ENCODE data around the gene RTTN.

The RTTN gene

DNA sequence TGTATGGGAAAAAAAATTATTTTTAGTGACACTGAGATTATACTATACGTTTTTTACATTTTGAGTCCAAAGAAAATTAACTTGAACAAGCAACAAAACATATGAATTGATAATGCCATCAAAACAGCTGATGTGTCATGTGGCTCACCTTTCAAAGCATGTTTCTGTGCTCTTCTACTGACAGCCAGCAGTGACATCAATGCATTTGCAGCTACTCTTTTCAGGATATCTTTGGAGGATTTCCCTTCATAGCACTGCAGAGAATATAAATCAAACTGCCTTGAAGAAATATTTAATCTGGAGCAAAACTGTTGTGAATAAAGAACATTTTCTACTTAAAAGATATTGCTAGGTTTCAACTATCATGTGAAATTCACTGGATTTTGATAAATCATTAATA, 174.8 kb downstream of the RTTN start:
- in situ Hi-C loops (cut with HindIII; ENCODE audit: low sequenced_read_pairs) = no loop called here

DNA sequence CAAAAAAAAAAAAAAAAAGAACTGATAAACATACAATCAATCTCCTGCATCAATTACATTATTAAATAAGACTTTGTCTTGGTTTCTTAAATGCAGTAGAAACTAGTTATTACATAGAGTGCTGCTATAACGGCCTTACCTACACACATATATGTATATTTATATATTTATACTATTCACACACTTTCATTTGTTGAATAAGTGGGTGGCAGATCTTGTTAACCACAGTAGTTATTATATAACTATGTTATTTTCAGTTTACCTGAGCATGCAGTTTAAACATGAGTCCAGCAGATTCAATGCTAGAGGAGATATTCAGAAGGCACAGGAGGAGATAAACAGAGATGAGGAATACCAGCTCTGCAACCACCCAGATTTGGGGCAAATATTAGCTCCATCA, 176.3 kb downstream of the RTTN start:
- in situ Hi-C loops (cut with HindIII; ENCODE audit: low sequenced_read_pairs) = no loop called here

DNA sequence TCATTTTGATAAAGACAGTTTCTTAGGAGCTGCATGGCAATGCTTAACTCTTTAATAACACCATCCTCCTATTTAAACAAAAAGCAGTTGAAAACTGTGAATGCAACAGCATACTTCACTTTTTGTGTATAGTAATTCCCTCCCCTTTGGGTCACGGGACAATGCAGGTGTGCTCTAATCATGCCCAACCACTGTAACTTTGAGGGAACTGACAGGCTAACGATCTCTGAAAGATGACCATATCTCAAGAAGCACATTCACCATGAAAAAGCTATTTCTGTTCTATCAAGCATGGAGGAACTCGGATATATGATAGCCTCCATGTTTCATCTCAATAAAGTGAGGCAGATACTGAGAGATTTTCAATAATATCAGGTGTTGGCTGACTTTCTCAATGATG, 176.8 kb downstream of the RTTN start:
- in situ Hi-C loops (cut with HindIII; ENCODE audit: low sequenced_read_pairs) = no loop called here

DNA sequence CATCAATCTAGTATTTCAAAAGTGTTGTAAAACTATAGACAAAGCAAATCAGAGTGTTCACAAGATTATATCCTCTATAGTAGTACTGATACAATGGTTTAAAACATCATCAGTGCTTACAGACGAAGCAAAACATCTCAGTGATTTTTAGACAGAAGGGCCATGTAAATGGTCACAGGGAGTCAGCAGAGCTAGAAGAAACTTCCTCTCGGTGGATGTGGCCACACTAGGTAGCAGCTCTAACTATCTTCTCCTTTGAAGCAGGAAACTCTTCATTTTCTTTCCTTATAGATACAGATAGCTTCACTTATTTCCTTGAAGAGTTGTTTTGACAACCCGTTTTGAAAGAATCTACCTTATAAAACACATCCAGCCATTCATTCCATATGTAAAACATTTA, 177.4 kb downstream of the RTTN start:
- in situ Hi-C loops (cut with HindIII; ENCODE audit: low sequenced_read_pairs) = no loop called here

DNA sequence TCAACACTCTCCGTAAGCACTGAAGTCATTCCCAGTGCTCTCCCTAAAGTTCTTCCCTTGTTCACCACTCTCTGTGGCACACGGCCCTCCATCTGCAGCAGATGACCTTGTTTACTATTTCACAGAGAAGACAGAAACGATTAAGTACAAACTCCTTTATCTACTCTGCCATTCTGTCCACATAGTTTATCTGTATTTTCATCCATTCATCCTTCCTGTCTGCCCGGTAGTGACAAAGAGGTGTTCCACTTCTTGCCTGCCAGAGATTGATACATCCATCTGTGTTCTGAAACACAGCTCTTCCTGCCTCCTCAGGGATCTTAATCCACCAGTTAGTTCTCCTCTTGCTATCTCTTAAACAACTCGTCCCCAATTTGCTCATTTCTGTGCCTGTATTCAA, 179.9 kb downstream of the RTTN start:
- in situ Hi-C loops (cut with HindIII; ENCODE audit: low sequenced_read_pairs) = no loop called here

DNA sequence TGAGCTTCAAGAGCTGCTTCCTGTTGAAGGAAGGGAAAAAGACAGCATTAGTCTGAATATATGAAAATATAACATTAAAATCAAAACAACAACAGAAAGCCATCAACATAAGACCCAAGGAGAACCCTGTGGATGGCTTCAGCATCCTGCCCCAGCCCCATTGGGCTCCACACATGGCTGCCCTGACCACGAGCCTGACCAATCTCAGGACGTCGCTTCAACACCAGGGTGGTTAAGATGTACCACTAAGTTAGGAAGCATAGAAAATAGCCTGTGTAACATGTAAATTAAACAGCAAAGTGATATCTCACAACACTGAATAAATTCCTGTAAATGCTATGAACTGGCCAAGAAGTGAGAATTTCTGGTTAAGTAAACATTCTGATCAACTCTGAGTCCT, 180.7 kb downstream of the RTTN start:
- in situ Hi-C loops (cut with HindIII; ENCODE audit: low sequenced_read_pairs) = no loop called here

DNA sequence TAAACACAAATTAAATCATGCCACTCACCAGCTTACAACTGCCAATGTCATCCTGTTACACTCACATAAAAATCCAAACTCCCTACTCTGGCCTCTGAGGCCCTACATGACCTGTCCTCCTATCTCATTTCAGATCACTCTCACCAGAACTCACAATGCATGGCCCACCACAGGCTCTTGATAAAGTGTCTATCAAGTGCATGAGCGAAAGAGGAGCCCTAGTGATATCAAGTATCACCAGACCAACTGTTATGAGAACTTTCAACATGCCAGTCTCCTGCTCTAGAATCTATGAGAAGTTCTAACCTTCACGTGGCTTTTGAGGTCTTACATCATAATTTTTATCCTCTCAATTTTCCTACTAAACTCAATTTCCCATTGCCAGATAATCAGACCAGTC, 181.4 kb downstream of the RTTN start:
- in situ Hi-C loops (cut with HindIII; ENCODE audit: low sequenced_read_pairs) = no loop called here

DNA sequence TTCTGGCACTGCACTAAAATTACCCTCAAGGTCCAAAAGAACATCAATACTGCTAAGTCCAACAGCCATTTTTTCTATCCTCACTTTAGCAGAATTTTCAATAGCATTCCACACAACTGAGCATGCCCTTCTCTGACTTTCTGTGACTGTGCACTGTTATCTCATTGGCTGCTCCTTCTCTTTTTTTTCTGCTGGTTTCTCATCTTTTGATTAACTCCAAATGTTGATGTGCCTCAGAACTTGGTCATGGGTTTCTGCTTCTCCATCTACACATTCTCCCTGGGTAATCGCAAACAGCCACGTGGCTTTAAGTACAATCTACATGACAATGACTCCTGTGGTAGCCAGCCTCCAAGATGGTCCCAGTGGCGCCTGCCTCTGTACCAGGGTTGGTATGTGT, 182.9 kb downstream of the RTTN start:
- in situ Hi-C loops (cut with HindIII; ENCODE audit: low sequenced_read_pairs) = no loop called here

DNA sequence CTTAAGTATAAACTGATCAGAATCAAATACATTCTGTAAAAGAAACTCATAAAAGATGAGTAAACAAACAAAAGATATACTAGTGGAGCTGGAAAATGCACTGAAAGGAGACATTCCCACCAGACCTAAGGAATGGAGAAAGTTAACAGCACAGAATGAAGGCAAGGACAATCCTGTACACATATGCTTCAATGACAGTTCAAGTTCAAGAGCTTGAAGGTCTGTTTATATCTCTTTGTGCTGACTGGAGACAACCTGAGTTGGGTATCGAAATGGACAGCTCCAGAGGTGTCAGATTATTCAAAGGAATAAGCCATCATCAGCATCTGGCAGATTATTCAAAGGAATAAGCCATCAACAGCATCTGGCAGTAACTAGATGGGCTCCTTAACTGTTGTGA, 184.0 kb downstream of the RTTN start:
- in situ Hi-C loops (cut with HindIII; ENCODE audit: low sequenced_read_pairs) = no loop called here

DNA sequence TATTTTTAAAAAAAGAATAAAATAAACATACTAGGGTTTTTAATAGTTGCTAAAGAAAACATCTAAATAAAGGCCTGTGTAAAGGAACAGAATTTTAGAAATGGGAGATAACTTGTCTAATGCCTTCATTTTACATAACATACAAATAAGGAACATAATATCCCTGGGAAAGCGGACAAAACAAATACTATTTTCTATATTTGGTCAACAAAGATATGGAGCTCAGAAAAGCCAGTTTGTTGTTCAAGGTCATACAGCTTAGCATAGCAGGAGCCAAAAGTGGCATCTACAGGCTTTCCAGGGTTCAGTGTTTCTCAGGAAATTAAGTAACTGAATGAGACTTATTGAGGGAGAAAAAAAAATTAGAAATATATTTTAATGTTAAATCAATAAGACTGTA, 184.4 kb downstream of the RTTN start:
- in situ Hi-C loops (cut with HindIII; ENCODE audit: low sequenced_read_pairs) = no loop called here

DNA sequence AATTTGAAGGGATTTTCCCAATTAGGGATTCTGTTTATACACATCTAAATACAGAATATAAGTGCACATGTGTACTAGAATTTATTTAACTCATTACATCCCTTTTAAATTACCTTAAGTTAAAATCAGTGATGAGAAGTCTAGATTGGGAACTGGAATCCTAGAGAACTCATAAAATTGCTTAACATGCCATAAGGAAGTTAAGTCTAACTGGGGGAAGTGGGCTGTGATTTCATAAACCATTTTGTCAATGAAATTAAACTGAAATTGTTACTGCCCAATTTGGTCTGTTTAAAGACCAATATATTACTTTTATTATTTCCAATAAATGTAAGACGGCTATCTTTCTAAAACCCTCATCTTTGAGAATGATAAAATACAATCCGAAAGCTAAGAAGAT, 185.5 kb downstream of the RTTN start:
- in situ Hi-C loops (cut with HindIII; ENCODE audit: low sequenced_read_pairs) = no loop called here

DNA sequence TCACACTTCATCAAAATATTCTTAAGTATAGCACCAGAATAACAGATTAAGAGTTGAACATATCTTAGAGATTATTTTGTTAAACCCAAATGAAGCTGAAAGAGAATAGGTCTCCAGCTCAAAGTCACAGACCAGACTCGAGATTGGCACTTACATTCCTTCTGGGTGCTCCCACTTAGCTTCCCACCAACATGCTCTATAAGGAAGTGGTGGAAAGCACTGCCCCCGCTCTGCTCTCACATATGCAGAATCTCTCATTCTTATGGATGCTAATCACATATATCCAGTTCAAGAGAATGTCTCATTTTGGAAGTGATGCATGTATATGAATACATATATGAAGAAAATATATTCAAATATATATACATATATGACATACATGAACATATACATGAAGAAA, 186.4 kb downstream of the RTTN start:
- in situ Hi-C loops (cut with HindIII; ENCODE audit: low sequenced_read_pairs) = no loop called here

DNA sequence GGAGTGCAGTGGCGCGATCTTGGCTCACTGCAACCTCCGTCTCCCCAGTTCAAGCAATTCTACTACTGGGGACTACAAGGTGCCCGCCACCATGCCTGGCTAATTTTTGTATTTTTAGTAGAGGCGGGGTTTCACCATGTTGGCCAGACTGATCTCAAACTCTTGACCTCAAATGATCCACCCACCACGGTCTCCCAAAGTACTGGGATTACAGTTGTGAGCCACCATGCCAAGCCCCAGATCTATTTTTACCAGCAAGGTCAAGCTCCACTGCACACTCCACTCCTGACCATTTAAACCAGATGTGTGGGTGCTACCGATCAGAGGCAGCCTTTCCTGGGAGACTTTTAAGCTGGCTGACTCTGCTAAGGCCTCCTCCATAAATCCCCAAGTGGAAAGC, 190.4 kb downstream of the RTTN start:
- in situ Hi-C loops (cut with HindIII; ENCODE audit: low sequenced_read_pairs) = no loop called here

DNA sequence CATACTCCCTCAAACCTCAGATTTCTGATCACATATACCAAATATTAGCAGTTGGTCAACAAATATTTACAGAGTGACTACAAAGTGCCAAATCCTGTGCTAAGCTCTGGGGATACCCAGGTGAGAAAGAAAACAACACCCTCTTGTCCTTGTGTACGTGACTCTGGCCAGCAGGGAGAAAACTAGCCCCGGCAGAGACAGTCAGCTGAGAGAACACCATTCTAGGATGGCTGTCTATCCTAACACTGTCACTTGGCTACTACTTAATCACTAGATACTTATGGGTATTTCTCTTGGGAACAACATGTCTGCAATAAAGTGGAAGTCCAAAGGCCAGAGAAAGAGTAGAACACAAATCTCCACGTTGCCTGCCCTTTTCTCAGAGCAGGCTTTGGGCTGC, 199.9 kb downstream of the RTTN start:
- in situ Hi-C loops (cut with HindIII; ENCODE audit: low sequenced_read_pairs) = no loop called here

DNA sequence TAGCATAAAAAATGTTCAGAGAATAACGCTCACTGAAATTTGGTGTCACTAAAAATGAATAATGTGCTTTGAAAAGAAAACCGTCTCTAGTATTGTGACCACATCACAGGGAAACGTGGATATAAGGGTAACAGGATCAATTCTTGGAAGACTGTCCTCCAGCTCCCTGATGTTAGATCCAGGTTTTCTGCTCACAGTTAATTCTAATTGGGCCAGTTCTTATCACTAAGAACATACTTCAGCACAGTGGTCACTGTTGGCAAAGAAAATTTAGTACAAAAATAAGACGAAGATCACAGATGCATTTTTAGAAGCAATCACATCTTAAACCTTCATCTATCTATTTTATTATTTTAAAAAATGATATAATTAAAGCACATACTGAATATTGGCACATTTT, 200.8 kb downstream of the RTTN start:
- in situ Hi-C loops (cut with HindIII; ENCODE audit: low sequenced_read_pairs) = no loop called here

DNA sequence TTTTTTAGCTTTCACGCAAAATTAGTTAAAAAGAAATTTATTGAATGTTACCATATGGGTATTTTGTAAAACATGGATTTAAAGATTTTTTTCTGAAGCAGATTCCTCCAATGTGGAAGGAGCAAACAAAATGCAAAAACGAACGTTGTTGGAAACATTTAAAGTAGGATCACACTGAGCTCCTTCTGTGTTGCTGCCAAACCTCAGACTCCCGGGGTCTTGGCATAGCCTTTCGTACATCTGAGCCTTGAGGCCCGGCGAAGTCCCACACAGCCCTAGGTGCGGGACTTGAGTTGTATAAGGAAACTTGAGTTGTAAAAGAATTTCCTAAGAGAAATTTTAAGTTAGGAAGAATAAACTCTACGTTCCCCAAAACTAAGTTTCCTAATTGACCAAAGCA, 205.8 kb downstream of the RTTN start:
- in situ Hi-C loops (cut with HindIII; ENCODE audit: low sequenced_read_pairs) = no loop called here

DNA sequence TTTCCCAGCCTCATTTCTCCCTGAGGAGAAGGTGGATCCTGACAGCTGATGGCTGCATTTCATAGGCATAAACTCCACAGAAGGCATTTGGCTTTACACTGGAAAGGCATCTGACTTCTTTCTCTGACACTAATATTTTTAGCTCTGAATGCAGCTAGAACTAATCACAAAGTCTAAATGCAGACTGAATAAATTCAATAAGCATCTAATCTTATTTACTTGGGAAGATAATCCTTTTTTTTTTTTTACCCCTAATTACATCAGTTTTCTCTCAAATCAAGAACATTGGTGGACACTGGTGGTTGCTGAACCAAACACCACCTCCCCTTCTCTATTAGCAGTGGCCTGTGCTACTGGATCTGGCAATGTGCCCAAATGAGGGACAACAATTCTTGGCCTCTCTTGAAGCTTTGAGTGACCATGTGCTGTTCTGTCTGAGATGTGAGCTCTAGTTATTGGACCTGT, 206.9 kb downstream of the RTTN start:
- in situ Hi-C loops (cut with HindIII; ENCODE audit: low sequenced_read_pairs) = no loop called here

DNA sequence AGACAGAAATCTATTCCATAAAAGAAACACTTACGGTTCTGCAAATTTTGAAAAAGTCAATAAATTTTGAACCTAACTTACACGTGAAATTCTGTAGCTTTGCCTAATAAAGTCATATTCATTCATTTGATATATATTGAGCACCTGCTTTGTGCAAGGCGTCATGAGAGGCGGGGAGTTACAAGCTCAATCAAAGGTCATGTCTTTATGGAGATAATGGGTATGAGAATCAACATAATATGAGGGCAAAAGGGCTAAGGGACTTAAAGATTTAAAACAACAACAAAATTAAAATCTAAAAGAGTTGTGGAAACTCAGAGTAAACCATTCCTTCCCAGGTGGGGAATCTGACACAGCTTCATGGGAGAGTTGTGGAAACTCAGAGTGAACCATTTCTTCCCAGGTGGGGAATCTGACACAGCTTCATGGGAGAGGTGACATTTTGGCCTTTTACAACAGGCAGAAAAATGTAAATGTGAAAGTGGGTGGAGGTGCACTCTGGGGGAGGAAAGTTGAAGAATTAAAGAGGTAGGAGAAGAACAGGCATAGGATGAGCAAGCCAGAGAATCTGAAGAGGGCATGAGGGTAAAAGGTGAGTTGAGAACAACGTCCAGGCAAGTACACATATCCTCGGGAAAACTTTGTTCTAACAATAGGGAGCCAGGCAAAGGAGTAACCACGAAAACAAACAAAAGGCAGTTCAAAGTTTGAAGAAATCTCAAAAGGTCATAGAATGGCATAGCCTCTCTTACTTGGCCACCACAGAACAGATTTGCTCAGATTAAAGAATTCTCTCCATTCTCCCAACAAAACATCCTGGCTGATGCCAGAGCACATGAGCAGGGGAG, 208.3 kb downstream of the RTTN start:
- in situ Hi-C loops (cut with HindIII; ENCODE audit: low sequenced_read_pairs) = no loop called here

DNA sequence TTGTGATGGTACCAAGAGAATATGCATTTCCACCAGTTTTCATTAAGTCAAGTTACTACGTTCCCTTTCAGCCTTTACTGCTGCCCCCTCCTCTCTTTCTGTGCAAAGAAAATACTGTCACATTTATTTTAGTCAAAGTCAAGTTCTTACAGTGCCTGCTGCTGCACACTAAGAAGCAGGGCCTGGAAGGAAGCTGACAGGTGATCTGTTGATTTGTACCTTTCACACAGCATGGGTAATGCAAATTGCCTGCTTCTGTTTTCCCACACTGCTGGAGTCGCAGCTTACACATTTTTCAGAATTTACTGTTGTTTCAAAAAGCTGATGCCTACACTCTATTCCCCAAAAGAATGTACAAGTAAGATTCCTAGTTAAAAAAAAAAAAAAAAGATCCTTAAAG, 209.1 kb downstream of the RTTN start:
- in situ Hi-C loops (cut with HindIII; ENCODE audit: low sequenced_read_pairs) = no loop called here

DNA sequence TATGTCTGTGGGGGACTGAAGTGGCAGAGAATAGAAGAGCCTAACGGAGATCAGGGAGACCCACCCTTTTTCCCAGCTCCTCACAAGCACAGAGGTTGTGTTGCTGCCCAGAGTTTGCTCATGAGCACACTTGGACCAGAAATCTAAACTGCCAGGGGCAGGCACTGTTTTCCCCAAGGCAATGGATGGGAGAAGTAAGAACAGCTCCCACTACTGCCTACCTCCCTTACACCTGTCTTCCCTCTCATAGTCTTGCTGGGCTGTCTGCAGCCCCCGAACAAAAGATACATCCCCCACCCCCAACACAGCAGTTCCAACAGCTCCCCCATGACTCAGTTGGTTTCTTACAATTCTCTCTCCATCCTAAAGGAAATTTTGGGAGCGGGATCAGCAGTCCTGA, 209.7 kb downstream of the RTTN start:
- in situ Hi-C loops (cut with HindIII; ENCODE audit: low sequenced_read_pairs) = no loop called here

DNA sequence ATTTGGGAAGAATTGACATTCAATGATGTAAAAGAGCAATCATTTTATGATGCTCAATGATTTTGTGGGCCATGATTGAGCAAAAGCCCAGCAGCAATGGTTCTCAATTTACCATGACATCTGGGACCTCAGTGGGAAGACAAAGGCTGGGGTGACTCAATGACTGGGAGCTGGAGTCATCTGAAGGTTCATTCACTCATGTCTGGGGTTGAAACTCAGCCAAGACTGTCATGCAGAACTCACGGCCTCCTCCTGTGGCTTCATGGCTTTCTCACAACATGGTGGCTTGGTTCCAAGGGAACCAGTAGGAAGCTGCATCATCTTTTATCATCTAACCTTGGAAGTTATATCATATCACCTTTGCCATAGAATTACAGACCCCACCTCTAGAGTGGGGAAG, 212.7 kb downstream of the RTTN start:
- in situ Hi-C loops (cut with HindIII; ENCODE audit: low sequenced_read_pairs) = no loop called here

DNA sequence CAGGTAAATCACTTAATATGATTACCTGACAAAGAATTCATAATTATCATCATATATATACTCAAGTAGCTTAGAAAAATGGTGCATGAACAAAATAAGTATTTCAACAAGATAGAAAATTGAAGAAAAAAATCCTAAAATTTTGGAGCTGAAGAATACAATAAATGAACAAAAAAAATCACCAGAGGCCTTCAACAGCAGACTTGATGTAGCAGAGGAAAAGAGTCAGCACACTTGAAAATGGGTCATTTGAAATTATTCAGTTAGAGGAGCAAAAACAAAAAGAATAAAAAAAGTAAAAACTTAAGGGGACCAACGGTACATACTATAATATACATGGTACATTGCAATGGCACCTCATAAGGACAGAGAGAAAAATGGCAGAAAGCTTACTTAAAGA, 217.6 kb downstream of the RTTN start:
- in situ Hi-C loops (cut with HindIII; ENCODE audit: low sequenced_read_pairs) = no loop called here

DNA sequence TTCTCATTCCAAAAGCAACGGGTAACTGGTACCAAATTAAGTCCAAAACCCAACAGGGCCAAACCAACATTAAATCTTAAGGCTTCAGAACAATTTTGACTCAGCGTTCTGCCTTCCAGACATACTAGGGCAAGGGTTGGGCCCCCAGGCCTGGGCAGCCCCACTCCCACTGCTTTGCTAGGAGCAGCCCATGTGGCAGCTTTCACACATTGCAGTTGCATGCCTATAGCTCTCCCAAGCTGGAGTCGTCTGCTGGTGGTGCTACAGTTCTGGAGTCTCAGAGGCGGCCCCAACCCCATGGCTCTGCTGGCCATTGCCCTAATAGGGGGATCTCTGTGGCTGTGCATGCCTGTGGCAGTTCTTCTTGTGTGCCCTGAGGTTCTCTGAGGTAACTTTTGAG, 220.2 kb downstream of the RTTN start:
- in situ Hi-C loops (cut with HindIII; ENCODE audit: low sequenced_read_pairs) = no loop called here
